ENCODE measurements around the gene ZNF646.

ZNF646 gene

GRCh38 chr16:31088459-31089183, 14.4 kb downstream of the ZNF646 start, which contains the start of gene PRSS53:
PRSS53 (minus strand) TSS chr16:31088943; CDS start chr16:31088809, 134 bp downstream.
- no peak for TF ChIP-seq CTCF (IDR thresholded peaks at IDR 0.05; ENCODE audit: borderline replicate concordance, insufficient read depth, low read depth, low read length)
- H3K4me3 ChIP-seq (ENCODE audit: low read depth, low read length), result no peak within 1 kb of the TSS

GRCh38 chr16:31089199-31089598, 15.0 kb downstream of the ZNF646 start:
- TF ChIP-seq CTCF (IDR thresholded peaks at IDR 0.05; ENCODE audit: borderline replicate concordance, insufficient read depth, low read depth, low read length), result no peak

GRCh38 chr16:31090540-31090939, 16.3 kb downstream of the ZNF646 start:
- H3K4me3 ChIP-seq (ENCODE audit: low read depth, low read length), result no peak overlapping the region
- no peak for TF ChIP-seq CTCF (IDR thresholded peaks at IDR 0.05; ENCODE audit: borderline replicate concordance, insufficient read depth, low read depth, low read length)

More at GRCh38 chr16:31089199-31089598, 15.0 kb downstream of the ZNF646 start:
- no peak overlapping the region for H3K4me3 ChIP-seq (ENCODE audit: low read depth, low read length)

- no peak overlapping the region for H3K4me3 ChIP-seq (ENCODE audit: low read depth, low read length)
Measured at GRCh38 chr16:31092330-31092729, 18.1 kb downstream of the ZNF646 start.

GRCh38 chr16:31093132-31093703, 19.0 kb downstream of the ZNF646 start:
- H3K4me3 ChIP-seq (ENCODE audit: low read depth, low read length), result peak overlapping the region; percentile 23

More at GRCh38 chr16:31092330-31092729, 18.1 kb downstream of the ZNF646 start:
- no peak for TF ChIP-seq CTCF (IDR thresholded peaks at IDR 0.05; ENCODE audit: borderline replicate concordance, insufficient read depth, low read depth, low read length)

GRCh38 chr16:31094088-31094423, 19.8 kb downstream of the ZNF646 start:
- TF ChIP-seq CTCF (IDR thresholded peaks at IDR 0.05; ENCODE audit: borderline replicate concordance, insufficient read depth, low read depth, low read length), result no peak
- H3K4me3 ChIP-seq (ENCODE audit: low read depth, low read length), result peak overlapping the region; percentile 65

More at GRCh38 chr16:31093132-31093703, 19.0 kb downstream of the ZNF646 start:
- no peak for TF ChIP-seq CTCF (IDR thresholded peaks at IDR 0.05; ENCODE audit: borderline replicate concordance, insufficient read depth, low read depth, low read length)
